Endothelial cell of umbilical vein (primary cell): Measurements from ENCODE around the gene KLHL5.

Experiments used
- EZH2 ChIP-seq: IDR thresholded peaks from 2 replicates; pipeline ENCODE4 v1.6.1; 2012; ENCODE audit warnings: borderline replicate concordance, low read depth, mild to moderate bottlenecking, moderate library complexity, low read length, inconsistent platforms; ENCODE audit not compliant: severe bottlenecking
- FOS ChIP-seq: IDR thresholded peaks from 2 replicates; pipeline ENCODE4 v1.6.1; 2011; ENCODE audit warnings: mild to moderate bottlenecking, low read length, moderate library complexity, borderline replicate concordance; ENCODE audit not compliant: insufficient read depth
- JUN ChIP-seq: IDR thresholded peaks from 2 replicates; pipeline ENCODE4 v1.6.1; 2011; ENCODE audit warnings: borderline replicate concordance, low read depth; ENCODE audit not compliant: insufficient read length, insufficient read depth
- POLR2A ChIP-seq: IDR thresholded peaks from 2 replicates; pipeline ENCODE4 v1.6.1; 2012; ENCODE audit warnings: low read depth, mild to moderate bottlenecking, control low read depth, low read length
- POLR2AphosphoS5 ChIP-seq: IDR thresholded peaks from 2 replicates; pipeline ENCODE4 v1.6.1; 2012; ENCODE audit warnings: low read depth, mild to moderate bottlenecking, control low read depth, low read length, moderate library complexity; ENCODE audit not compliant: insufficient read depth
- TF ChIP-seq, protein P1 (sequence below), 2 donors: IDR thresholded peaks; 1 replicate in 1 of 2; 2 replicates in 1 of 2; pipeline ENCODE4 v1.5.1; 2011; ENCODE audit warnings: low read length in 2 of 2, mild to moderate bottlenecking in 2 of 2, moderate library complexity in 2 of 2, control low read depth in 1 of 2, inconsistent platforms in 1 of 2, low read depth in 1 of 2; ENCODE audit not compliant: insufficient read depth in 1 of 2; ENCODE audit errors: extremely low read depth in 1 of 2
- TF ChIP-seq, protein P2 (sequence below): IDR thresholded peaks from 2 replicates; pipeline ENCODE4 v1.6.1; 2011; ENCODE audit not compliant: insufficient read depth, insufficient read length

DNA sequence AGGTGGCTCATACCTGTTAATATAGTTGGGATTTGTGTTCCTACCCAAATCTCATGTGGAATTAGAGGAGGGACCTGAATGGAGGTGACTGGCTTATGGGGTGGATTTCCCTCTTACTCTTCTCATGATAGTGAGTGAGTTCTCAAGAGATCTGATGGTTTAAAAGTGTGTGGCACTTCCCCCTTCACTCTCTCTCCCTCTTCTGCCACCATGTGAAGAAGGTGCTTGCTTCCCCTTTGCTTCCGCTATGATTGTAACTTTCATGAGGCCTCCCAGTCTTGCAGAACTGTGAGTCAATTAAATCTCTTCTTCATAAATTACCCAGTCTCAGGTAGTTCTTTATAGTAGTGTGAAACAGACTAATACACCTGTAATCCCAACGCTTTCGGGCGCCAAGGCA, 92.0 kb downstream of the KLHL5 start:
- TF ChIP-seq, protein P1, sequence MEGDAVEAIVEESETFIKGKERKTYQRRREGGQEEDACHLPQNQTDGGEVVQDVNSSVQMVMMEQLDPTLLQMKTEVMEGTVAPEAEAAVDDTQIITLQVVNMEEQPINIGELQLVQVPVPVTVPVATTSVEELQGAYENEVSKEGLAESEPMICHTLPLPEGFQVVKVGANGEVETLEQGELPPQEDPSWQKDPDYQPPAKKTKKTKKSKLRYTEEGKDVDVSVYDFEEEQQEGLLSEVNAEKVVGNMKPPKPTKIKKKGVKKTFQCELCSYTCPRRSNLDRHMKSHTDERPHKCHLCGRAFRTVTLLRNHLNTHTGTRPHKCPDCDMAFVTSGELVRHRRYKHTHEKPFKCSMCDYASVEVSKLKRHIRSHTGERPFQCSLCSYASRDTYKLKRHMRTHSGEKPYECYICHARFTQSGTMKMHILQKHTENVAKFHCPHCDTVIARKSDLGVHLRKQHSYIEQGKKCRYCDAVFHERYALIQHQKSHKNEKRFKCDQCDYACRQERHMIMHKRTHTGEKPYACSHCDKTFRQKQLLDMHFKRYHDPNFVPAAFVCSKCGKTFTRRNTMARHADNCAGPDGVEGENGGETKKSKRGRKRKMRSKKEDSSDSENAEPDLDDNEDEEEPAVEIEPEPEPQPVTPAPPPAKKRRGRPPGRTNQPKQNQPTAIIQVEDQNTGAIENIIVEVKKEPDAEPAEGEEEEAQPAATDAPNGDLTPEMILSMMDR (IDR thresholded peaks at IDR 0.05; ENCODE audit: extremely low read depth in 1 of 2, insufficient read depth in 1 of 2, low read depth in 1 of 2, low read length in 2 of 2): no peak
- TF ChIP-seq POLR2AphosphoS5 (no peak), POLR2A (no peak), EZH2 (no peak), FOS (no peak), JUN (no peak)
- TF ChIP-seq, protein P2, sequence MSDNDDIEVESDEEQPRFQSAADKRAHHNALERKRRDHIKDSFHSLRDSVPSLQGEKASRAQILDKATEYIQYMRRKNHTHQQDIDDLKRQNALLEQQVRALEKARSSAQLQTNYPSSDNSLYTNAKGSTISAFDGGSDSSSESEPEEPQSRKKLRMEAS: no peak
